GM12892 (cell line): ENCODE measurements around the gene RAB3GAP2.

ENCODE experiments used
- POLR2A ChIP-seq: IDR thresholded peaks from 2 replicates; pipeline ENCODE4 v1.6.1; 2011; ENCODE audit warnings: low read depth, low read length, control low read depth
- TAF1 ChIP-seq: IDR thresholded peaks from 2 replicates; pipeline ENCODE4 v1.6.1; 2011; ENCODE audit warnings: low read depth, mild to moderate bottlenecking, control low read depth, low read length, borderline replicate concordance

- no peak for TF ChIP-seq TAF1
- TF ChIP-seq POLR2A, result no peak
Observed at GRCh38 chr1:220243947-220244346, 28.3 kb downstream of the RAB3GAP2 start.
